SK-N-SH (cell line): ENCODE results near the gene CSF2RB. TPM values are rescaled to one million over a fixed set of nuclear protein-coding genes. Genes with fewer than 3 reads are reported as not detected.

ENCODE experiments used
- CTCF ChIA-PET: fragments of 300-600, 350-600 bp; formaldehyde crosslinking; extraction: SDS; loops from one replicate; lab custom pipeline; 2021; lab: Yijun Ruan, JAX
- POLR2A ChIA-PET: fragments of 350-600 bp; sonication (Branson Sonifier 250); formaldehyde crosslinking; extraction: SDS; loops from one replicate; lab custom pipeline; 2020; ENCODE audit warnings: antibody characterized with exemption, inconsistent platforms; lab: Yijun Ruan, JAX
- DNase-seq: peaks from one replicate; pipeline ENCODE4 v3.0.0; 2012
- H2AFZ ChIP-seq: fragments of 200-600 bp; sonication (generic); 2 replicates; pipeline ENCODE4 v1.8.1; 2016; ENCODE audit warnings: antibody characterized with exemption, mild to moderate bottlenecking, low read depth
- H3F3A ChIP-seq: fragments of 200-600 bp; sonication (generic); replicated peaks from 2 replicates; pipeline ENCODE3; 2016; ENCODE audit warnings: antibody characterized with exemption, mild to moderate bottlenecking; ENCODE audit not compliant: insufficient read depth
- H3K27ac ChIP-seq, 2 experiments: fragments of 200-500 bp in 1 of 2; fragments of 200-600 bp in 1 of 2; sonication (Bioruptor generic) in 1 of 2; sonication (generic), shearing (Covaris generic) in 1 of 2; 2 replicates each; pipeline versions ENCODE4 v1.5.1 to v1.6.1; 2014 to 2016; ENCODE audit warnings: low read depth in 2 of 2, inconsistent platforms in 1 of 2, low read length in 1 of 2, mild to moderate bottlenecking in 1 of 2, mixed read lengths in 1 of 2
- H3K27me3 ChIP-seq: fragments of 200-600 bp; sonication (generic), shearing (Covaris generic); 2 replicates; pipeline ENCODE4 v1.6.1; 2016; ENCODE audit warnings: mixed run types; ENCODE audit not compliant: insufficient read depth
- H3K36me3 ChIP-seq, 2 experiments: fragments of 200-500 bp in 1 of 2; fragments of 200-600 bp in 1 of 2; sonication (Bioruptor generic) in 1 of 2; sonication (generic) in 1 of 2; replicated peaks in 1 of 2; 2 replicates each; pipeline versions ENCODE3 to v1.5.1; 2014 to 2016; ENCODE audit warnings: low read length in 1 of 2, mild to moderate bottlenecking in 1 of 2; ENCODE audit not compliant: insufficient read depth in 2 of 2, control insufficient read depth in 1 of 2
- H3K4me1 ChIP-seq, 2 experiments: fragments of 200-500 bp in 1 of 2; fragments of 200-600 bp in 1 of 2; sonication (Bioruptor generic) in 1 of 2; sonication (generic), shearing (Covaris generic) in 1 of 2; 2 replicates each; pipeline versions ENCODE4 v1.5.1 to v1.6.1; 2014 to 2016; ENCODE audit warnings: low read depth in 1 of 2, low read length in 1 of 2, mixed run types in 1 of 2; ENCODE audit not compliant: insufficient read depth in 2 of 2, control insufficient read depth in 1 of 2
- H3K4me2 ChIP-seq: fragments of 200-600 bp; sonication (generic), shearing (Covaris generic); 2 replicates; pipeline ENCODE4 v1.6.1; 2017; ENCODE audit warnings: mixed run types
- H3K4me3 ChIP-seq, 2 experiments: fragments of 200-500 bp in 1 of 2; fragments of 200-600 bp in 1 of 2; sonication (Bioruptor generic) in 1 of 2; sonication (generic), shearing (Covaris generic) in 1 of 2; 2 replicates each; pipeline versions ENCODE4 v1.5.1 to v1.8.1; 2014 to 2016; ENCODE audit warnings: low read depth in 2 of 2, inconsistent platforms in 1 of 2, low read length in 1 of 2, mild to moderate bottlenecking in 1 of 2, mixed read lengths in 1 of 2, moderate library complexity in 1 of 2
- H3K79me2 ChIP-seq: fragments of 200-600 bp; sonication (generic); 2 replicates; pipeline ENCODE4 v1.8.1; 2017; ENCODE audit warnings: mild to moderate bottlenecking; ENCODE audit not compliant: insufficient read depth
- H3K9ac ChIP-seq: fragments of 200-600 bp; sonication (generic); 2 replicates; pipeline ENCODE4 v1.6.1; 2017; ENCODE audit warnings: mixed run types
- H3K9me2 ChIP-seq: fragments of 200-600 bp; sonication (generic); 2 replicates; pipeline ENCODE4 v1.6.1; 2017; ENCODE audit warnings: mixed run types
- H3K9me3 ChIP-seq: fragments of 200-600 bp; sonication (generic); 2 replicates; pipeline ENCODE4 v1.6.1; 2017; ENCODE audit warnings: mixed run types, mild to moderate bottlenecking, moderate library complexity
- H4K20me1 ChIP-seq: fragments of 200-600 bp; sonication (generic); 2 replicates; pipeline ENCODE4 v1.6.1; 2017; ENCODE audit warnings: mild to moderate bottlenecking, mixed run types; ENCODE audit not compliant: insufficient read depth
- ELF1 ChIP-seq: IDR thresholded peaks from 2 replicates; pipeline ENCODE4 v1.4.0; 2012
- EP300 ChIP-seq, 2 experiments: IDR thresholded peaks; 2 replicates each; pipeline versions ENCODE4 v1.4.0 to v1.6.1; 2012; ENCODE audit warnings: borderline replicate concordance in 1 of 2, low read depth in 1 of 2, low read length in 1 of 2
- FOSL2 ChIP-seq: IDR thresholded peaks from 2 replicates; pipeline ENCODE4 v1.4.0; 2012; ENCODE audit warnings: low read depth, mild to moderate bottlenecking, moderate library complexity, borderline replicate concordance
- GABPA ChIP-seq: IDR thresholded peaks from 2 replicates; pipeline ENCODE4 v1.4.0; 2012; ENCODE audit warnings: low read depth, mild to moderate bottlenecking
- JUND ChIP-seq: IDR thresholded peaks from 2 replicates; pipeline ENCODE4 v1.4.0; 2012
- PBX3 ChIP-seq: IDR thresholded peaks from 2 replicates; pipeline ENCODE4; 2012
- POLR2AphosphoS5 ChIP-seq: IDR thresholded peaks from 2 replicates; pipeline ENCODE4 v1.6.1; 2012; ENCODE audit warnings: low read depth, low read length
- RFX5 ChIP-seq: IDR thresholded peaks from 2 replicates; pipeline ENCODE4 v1.6.1; 2012; ENCODE audit warnings: mild to moderate bottlenecking, improper control_type of control experiment, low read length
- RXRA ChIP-seq: IDR thresholded peaks from 2 replicates; pipeline ENCODE4 v1.4.0; 2012; ENCODE audit warnings: low read depth, mild to moderate bottlenecking, borderline replicate concordance
- SMC3 ChIP-seq: IDR thresholded peaks from 2 replicates; pipeline ENCODE4 v1.6.1; 2012; ENCODE audit warnings: low read depth, low read length, improper control_type of control experiment
- WGBS: methylation state at CpG from one replicate; pipeline ENCODE4 v1.1.6; 2017; ENCODE audit warnings: low lambda C conversion rate; 5-methylcytosine and 5-hydroxymethylcytosine counted together
- polyA plus RNA-seq, 3 experiments: library from polyadenylated mRNA; depleted of rRNA; stranded (reverse); fragments of >200 nt; gene quantifications; 2 replicates each; pipeline ENCODE4 v1.2.3, GENCODE V29; 2012
- TF ChIP-seq, protein P1 (sequence below): fragments of 150-350 bp; IDR thresholded peaks from 2 replicates; pipeline ENCODE4 v1.6.1; 2017; ENCODE audit warnings: antibody characterized with exemption, low read length, low read depth, borderline replicate concordance

Gene CSF2RB
- polyA plus RNA-seq, 1 of the 3 experiments (the other 2 are of a cell fraction), result not detected

- 56% methylated on average over 2 of the region's 2 CpGs for WGBS
- Histone ChIP-seq H3K4me1 (no peaks in the 10 kb centered on the region), H3K9me2 (no peaks in the 10 kb centered on the region), H3K9ac (no peak overlapping the region), H3K27ac (no peak overlapping the region), H3K27me3 (peaks cover 10% of the 10 kb centered on the region; the same call in 1 of the 2 replicates), H3K4me3 (no peak overlapping the region), H3K36me3 (no peaks in the 10 kb centered on the region), H3F3A (no peaks in the 10 kb centered on the region), H2AFZ (0 out of 2 replicates have a peak overlapping the region, but pooled peaks have one; percentile 35), H3K9me3 (no peaks in the 10 kb centered on the region), H3K79me2 (no peaks in the 10 kb centered on the region), H3K4me2 (no peak overlapping the region), H4K20me1 (no peaks in the 10 kb centered on the region)
- no peak for DNase-seq
- POLR2A ChIA-PET, result no interaction called here
- CTCF ChIA-PET, result interaction anchor here (3.5 to 4.4 kb wide), 2 partner anchors 14 to 107 kb away, joined by 19 to 28 read pairs; no protein-coding TSS in a partner anchor
- TF ChIP-seq ELF1 (no peak), GABPA (peak; percentile 22; the same call in 1 of the 2 replicates)
These were observed 49.9 kb downstream of the CSF2RB start for GRCh38 chr22:36963302-36963701.

DNA sequence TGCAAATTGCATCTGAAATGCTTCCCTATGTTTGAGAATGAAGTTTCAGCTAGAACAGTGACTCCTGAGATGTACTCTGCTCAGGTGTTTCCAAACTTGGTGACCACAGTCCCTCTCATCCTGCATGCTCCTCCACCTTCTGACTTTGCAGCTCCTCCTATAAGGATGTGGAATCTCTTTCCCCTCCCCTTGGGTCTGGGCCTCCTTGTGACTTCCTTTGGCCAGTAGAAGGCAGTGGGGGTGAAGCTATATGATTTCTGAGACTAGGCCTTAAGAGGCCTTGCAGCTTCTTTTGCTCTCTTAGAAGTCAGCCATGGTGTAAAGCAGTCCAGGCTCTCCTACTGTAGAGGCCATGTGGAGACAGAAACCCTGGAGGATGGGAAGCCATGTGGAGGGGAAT, 50.7 kb downstream of the CSF2RB start:
- no peak overlapping the region for H3K4me2 ChIP-seq
- no peaks in the 10 kb centered on the region for H3K9me3 ChIP-seq
- H4K20me1 ChIP-seq, result no peaks in the 10 kb centered on the region
- H3K4me1 ChIP-seq, result no peaks in the 10 kb centered on the region
- no peak overlapping the region for H3K4me3 ChIP-seq
- POLR2A ChIA-PET, result no interaction called here
- no peak for DNase-seq
- TF ChIP-seq POLR2AphosphoS5 (no peak), JUND (no peak), RFX5 (no peak), SMC3 (no peak), PBX3 (no peak), FOSL2 (no peak), GABPA (no peak), EP300 (IDR thresholded peaks at IDR 0.05; ENCODE audit: borderline replicate concordance in 1 of 2, low read depth in 1 of 2, low read length in 1 of 2) (no peak), RXRA (no peak)
- TF ChIP-seq, protein P1, sequence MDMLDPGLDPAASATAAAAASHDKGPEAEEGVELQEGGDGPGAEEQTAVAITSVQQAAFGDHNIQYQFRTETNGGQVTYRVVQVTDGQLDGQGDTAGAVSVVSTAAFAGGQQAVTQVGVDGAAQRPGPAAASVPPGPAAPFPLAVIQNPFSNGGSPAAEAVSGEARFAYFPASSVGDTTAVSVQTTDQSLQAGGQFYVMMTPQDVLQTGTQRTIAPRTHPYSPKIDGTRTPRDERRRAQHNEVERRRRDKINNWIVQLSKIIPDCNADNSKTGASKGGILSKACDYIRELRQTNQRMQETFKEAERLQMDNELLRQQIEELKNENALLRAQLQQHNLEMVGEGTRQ, result no peak
- no peaks in the 10 kb centered on the region for H3F3A ChIP-seq
- no peak overlapping the region for H3K27ac ChIP-seq
- CTCF ChIA-PET, result interaction anchor here (0.6 to 4.4 kb wide), 4 partner anchors 11 to 107 kb away, joined by 3 to 28 read pairs (median 12); no protein-coding TSS in a partner anchor
- no peak overlapping the region for H2AFZ ChIP-seq
- no peaks in the 10 kb centered on the region for H3K79me2 ChIP-seq
- no peaks in the 10 kb centered on the region for H3K36me3 ChIP-seq
- H3K27me3 ChIP-seq, result peaks cover 15% of the 10 kb centered on the region; the same call in 1 of the 2 replicates
- no peak overlapping the region for H3K9ac ChIP-seq
- H3K9me2 ChIP-seq, result no peaks in the 10 kb centered on the region
